CD4-positive, alpha-beta T cell treated with Interleukin-6 at 100 ng/mL for 8 hours (primary cell): ENCODE results near the gene TPCN2.

Experiments used
- DNase-seq: peaks from one replicate; pipeline ENCODE4 v3.0.0-alpha.2; 2020; ENCODE audit warnings: mixed read lengths, low spot score

TPCN2 gene

GRCh38 chr11:69152733-69153421 lies 104.1 kb downstream of the TPCN2 start:
- DNase-seq, result no peak

GRCh38 chr11:69153661-69154060 lies 104.9 kb downstream of the TPCN2 start:
- no peak for DNase-seq

GRCh38 chr11:69154211-69154913 lies 105.6 kb downstream of the TPCN2 start:
- no peak for DNase-seq

GRCh38 chr11:69154938-69155301 lies 106.2 kb downstream of the TPCN2 start:
- no peak for DNase-seq

- no peak for DNase-seq
These were observed 106.8 kb downstream of the TPCN2 start, which contains the start of gene SMIM38 for GRCh38 chr11:69155302-69156234. SMIM38 (plus strand) TSS chr11:69155935; CDS start chr11:69157847, 1,912 bp downstream.

- DNase-seq, result no peak
These were observed 107.5 kb downstream of the TPCN2 start for GRCh38 chr11:69156235-69156639.

- no peak for DNase-seq
These were observed 108.0 kb downstream of the TPCN2 start for GRCh38 chr11:69156673-69157155.

DNA sequence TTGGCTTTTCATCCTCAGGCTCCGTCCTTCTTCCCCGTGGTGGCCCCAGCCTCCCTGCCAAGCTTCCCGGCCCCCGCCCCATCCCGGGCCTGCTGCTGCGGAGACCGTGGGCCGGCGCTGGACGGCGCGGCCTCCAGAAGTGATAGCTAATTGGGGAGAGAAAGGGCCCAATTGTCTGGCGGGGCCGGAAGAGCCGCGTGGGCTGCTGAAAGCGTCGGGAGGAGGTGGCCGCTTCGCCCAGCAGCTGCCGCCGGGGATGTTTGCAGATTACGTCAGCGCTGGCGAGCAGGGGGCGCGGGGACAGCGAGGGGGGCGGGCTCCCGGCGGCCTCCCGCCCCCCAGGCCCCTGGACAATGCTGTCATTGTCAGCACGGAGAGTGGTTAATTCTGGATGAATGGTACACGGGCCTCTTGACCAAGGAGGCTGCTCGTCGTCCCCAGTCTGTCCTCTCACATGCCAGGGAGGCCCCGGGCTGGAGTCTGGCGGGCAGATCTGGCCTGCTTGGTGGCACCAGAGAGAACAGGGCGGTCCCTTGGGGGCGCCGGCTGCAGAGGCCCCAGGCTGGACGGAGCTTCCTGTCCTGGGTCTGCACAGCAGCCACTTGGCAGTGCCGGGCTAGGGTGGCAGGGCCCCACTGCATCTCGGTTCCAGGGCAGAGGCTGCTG lies 108.6 kb downstream of the TPCN2 start:
- no peak for DNase-seq

- DNase-seq, result no peak
These were observed 109.1 kb downstream of the TPCN2 start for GRCh38 chr11:69157822-69158231.

DNA sequence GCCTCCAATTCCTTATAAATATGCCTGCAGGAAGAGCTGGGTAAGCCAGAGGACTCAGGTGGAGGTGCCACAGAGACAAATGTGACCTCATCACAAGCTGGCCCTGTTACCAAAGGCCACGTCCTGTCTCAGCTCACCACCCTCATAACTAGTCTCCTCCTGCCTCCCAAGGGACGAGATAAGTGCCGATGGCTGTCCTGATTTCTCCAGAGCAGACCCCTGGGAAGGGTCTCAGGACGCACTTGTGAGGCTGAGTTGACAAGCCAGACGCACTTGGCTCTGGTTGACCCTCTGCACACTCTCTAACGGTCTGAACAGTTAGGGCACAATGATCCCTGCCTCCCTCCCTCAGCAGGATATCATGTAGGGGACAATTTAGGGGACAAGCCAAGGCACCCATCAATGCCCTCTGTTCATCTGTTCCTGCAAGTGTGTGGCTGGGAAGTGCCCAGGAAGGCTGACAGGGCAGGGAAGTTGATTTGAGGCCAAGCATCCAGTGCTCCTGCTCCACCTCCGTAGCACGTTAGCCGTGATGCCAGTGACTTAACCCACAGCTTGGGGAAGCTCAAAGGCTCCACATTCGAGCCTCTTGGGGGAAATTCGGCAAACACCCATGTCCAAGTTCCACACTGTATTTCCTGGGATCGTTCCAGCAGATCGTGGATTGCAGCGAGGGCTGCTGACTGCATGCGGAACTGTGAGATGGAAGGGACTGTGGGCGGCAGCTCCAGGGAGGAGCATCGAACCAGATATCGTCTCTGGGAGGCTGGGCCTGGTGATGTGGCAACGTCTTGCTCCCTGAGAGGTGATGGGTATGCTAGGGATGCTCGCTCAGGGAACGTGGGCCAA lies 109.8 kb downstream of the TPCN2 start:
- DNase-seq, result no peak

- no peak for DNase-seq
These were observed 110.6 kb downstream of the TPCN2 start for GRCh38 chr11:69159150-69159852.

DNA sequence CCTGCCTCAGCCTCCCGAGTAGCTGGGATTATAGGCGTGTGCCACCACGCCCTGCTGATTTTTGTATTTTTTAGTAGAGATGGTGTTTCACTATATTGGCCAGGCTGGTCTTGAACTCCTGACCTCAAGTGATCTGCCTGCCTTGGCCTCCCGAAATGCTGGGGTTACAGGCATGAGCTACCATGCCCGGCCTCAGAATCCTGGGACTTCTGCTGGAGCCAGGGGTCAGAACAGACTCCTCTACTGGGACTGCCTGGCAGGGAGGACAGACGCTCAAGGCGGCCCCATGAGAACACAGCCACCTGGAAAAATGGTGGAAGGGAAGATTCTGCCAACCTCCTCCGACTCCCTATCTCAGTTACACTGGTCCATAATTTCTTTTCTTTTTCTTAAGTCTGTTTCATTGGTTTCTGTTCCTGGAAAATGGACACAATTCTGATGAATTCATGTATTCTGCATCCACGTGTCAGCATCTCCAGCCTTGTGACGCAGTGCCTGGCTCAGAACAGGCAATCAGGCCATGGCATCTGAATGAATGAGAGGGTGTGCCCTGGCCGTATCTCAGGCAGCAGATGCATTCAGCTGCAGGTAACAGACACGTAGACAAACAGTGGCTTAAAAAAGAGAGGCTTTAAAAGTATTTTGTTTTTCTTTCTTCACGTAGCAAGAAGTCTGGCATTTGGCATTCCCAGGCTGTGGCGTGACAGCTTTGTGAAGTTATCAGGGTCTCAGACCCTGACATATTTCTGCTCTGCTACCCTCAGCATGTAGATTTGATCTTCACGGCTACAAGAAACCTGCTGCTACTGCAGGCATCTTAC lies 111.8 kb downstream of the TPCN2 start:
- DNase-seq, result no peak

- DNase-seq, result no peak
These were observed 112.3 kb downstream of the TPCN2 start for GRCh38 chr11:69161117-69161407.

GRCh38 chr11:69162505-69162904 lies 113.8 kb downstream of the TPCN2 start:
- DNase-seq, result no peak

GRCh38 chr11:69163842-69164241 lies 115.1 kb downstream of the TPCN2 start:
- DNase-seq, result no peak

GRCh38 chr11:69164824-69165223 lies 116.1 kb downstream of the TPCN2 start:
- no peak for DNase-seq

DNA sequence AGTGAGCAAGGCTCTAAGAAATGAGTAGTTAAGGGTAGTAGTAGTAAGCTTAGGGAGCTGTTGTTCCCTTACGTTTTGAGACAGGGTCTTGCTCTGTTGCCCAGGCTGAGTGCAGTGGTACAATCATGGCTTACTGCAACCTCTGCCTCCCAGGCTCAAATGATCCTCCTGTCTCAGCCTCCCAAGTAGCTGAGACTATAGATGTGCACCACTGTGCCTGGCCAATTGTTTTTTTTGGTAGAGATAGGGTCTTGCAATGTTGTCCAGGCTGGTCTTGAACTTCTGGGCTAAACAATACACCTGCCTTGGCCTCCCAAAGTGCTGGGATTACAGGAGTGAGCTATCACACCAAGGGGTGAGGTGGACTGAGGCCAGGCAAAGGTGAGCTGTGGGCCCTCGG lies 117.0 kb downstream of the TPCN2 start:
- no peak for DNase-seq

DNA sequence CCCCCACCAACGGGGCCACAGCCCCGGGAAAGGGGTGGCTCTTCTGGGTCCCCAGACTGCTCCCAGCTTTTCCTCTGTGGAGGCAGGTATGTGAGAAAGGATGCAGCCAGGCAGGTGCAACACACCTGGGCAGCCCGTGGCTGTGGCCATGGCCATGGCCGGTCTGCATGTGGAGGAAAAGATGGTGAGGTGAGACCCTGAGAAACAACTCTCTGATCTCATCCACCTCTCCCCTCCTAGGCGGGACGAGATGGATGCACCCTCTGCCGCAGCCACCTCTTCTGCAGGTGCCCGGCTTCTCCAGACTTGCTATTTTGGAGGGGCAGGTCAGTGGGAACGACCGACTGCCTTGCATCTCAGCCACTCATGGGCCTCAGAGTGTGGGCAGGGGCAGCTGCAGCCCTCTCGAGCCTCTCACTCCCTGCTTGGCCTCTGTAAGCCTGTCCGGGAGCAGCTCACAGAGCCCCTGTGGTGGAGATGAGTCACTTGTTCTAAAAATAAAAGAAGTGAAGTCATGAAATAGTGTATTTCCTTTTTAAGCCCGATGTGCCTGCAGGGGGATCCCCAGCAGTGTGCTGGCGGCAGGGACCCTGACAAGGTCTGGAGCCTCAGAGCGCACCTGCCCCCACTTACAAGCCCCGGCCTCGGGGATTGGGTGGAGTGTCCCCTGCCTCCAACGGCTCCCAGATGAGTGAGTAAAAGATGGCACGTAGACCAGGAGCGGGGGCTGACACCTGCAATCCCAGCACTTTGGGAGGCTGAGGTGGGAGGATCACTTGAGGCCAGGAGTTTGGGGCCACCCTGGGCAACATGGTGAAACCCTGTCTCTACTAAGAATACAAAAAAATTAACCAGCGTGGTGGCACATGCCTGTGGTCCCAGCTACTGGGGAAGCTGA lies 117.7 kb downstream of the TPCN2 start:
- no peak for DNase-seq
